Testis (tissue), 2 donors: Measurements from ENCODE around the gene SRR.

Source experiments
- POLR2A ChIP-seq: fragments of 450-650 bp; IDR thresholded peaks from one replicate; pipeline ENCODE4 v1.6.1; 2017; ENCODE audit warnings: antibody characterized with exemption, mild to moderate bottlenecking, moderate library complexity
- TF ChIP-seq, protein P1 (sequence below), 3 experiments: fragments of 450-650 bp in 2 of 3; fragments of 200-600 bp in 1 of 3; sonication (generic) in 1 of 3; IDR thresholded peaks; one replicate each; pipeline ENCODE4 v1.5.1; 2016 to 2019; ENCODE audit warnings: antibody characterized with exemption in 3 of 3, mild to moderate bottlenecking in 2 of 3, moderate library complexity in 1 of 3

- TF ChIP-seq, protein P1, sequence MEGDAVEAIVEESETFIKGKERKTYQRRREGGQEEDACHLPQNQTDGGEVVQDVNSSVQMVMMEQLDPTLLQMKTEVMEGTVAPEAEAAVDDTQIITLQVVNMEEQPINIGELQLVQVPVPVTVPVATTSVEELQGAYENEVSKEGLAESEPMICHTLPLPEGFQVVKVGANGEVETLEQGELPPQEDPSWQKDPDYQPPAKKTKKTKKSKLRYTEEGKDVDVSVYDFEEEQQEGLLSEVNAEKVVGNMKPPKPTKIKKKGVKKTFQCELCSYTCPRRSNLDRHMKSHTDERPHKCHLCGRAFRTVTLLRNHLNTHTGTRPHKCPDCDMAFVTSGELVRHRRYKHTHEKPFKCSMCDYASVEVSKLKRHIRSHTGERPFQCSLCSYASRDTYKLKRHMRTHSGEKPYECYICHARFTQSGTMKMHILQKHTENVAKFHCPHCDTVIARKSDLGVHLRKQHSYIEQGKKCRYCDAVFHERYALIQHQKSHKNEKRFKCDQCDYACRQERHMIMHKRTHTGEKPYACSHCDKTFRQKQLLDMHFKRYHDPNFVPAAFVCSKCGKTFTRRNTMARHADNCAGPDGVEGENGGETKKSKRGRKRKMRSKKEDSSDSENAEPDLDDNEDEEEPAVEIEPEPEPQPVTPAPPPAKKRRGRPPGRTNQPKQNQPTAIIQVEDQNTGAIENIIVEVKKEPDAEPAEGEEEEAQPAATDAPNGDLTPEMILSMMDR (IDR thresholded peaks at IDR 0.05) = no peak
- TF ChIP-seq POLR2A = no peak
These were observed 54.2 kb downstream of the SRR start for GRCh38 chr17:2357931-2358434.
